GM21737 (cell line): ENCODE measurements around the gene SPIRE1.
"Not testable (repeated sequence)": the region's sequence is repeated elsewhere in the genome, so short reads cannot be mapped to it uniquely, and the experiment has no call there.

Experiments
- ATAC-seq: cut with Tn5 transposase; IDR thresholded peaks from one replicate; pipeline ENCODE4 v1.9.1; 2021; ENCODE audit warnings: mild to moderate bottlenecking, moderate library complexity; ENCODE audit not compliant: unreplicated experiment

Gene SPIRE1

GRCh38 chr18:12556946-12557806 is 100.7 kb downstream of the SPIRE1 start:
- no peak for ATAC-seq

- ATAC-seq = no peak
Measured at GRCh38 chr18:12554796-12555388, 103.0 kb downstream of the SPIRE1 start.

GRCh38 chr18:12552879-12553242 is 105.0 kb downstream of the SPIRE1 start:
- no peak for ATAC-seq

DNA sequence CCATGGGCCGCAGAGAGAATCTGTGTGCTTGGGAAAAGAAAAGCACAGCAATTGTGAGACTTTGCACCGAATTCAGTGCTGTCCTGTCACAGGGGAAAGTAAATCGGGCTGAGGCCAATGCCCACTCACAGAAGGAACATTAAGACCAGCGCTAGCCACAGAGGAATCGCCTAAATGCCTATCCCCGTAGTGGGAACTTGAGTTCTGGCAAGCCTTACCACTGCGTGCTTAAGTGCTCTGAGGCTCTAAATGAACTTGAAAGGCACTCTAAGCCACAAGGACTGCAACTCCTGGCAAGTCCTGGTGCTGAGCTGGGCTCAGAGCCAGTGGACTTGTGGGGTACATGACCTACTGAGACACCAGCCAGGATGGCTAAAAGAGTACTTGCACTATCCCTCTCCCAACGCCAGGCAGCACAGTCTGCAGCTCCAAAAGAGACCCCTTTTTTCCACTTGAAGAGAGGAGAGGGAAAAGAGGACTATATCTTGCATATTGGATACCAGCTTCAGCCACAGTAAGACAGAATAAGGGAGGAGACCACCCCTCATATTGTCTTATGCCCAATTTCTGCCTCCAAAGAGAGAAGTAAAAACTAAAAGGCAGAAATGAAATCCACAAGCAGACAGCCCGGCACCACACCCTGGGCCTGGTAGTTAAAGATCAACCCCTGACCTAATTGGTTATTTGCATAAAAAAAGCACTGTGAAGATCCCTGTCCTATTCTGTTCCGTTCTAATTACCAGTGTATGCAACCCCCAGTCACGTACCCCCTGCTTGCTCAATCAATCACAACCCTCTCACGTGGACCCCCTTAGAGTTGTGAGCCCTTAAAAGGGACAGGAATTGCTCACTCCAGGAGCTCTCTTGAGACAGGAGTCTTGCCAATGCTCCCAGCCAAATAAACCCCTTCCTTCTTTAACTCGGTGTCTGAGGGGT is 105.7 kb downstream of the SPIRE1 start:
- ATAC-seq = not testable (repeated sequence)

- ATAC-seq = not testable (repeated sequence)
Measured at GRCh38 chr18:12551466-12551865, 106.4 kb downstream of the SPIRE1 start.

DNA sequence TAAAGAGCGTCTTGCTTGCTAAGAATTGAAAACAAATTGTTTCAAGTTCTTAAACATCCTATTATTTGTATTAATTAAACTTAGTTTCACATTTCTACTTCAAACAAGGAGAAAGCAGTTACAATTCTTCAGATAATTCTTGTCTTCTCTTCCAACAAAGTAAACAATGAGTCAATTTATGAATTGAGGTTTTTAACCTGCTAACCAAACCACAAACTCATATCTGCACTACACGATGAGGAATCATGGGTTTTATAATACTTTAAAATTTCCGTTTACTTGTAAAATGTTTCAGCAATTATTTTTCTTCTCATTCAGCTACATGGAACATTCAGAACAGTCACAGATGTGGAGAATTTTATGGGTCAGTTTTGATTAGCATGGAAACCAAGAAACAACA is 114.2 kb downstream of the SPIRE1 start:
- ATAC-seq = no peak

DNA sequence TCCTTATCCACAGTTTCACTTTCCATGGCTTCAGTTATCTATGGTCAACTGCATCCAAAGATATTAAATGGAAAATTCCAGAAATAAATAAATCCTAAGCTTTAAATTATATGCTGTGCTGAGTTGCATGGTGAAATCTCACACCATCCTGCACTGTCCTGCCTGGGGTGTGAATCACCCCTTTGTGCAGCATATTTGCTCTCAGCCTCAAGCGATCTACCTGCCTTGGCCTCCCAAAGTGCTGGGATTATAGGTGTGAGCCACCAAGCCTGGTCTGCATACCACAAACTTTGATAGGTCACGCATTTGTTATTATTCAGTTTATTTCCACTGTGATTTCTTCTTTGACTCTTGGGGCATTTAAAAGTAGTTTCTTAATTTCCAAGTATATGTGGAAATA is 117.2 kb downstream of the SPIRE1 start:
- ATAC-seq = no peak

DNA sequence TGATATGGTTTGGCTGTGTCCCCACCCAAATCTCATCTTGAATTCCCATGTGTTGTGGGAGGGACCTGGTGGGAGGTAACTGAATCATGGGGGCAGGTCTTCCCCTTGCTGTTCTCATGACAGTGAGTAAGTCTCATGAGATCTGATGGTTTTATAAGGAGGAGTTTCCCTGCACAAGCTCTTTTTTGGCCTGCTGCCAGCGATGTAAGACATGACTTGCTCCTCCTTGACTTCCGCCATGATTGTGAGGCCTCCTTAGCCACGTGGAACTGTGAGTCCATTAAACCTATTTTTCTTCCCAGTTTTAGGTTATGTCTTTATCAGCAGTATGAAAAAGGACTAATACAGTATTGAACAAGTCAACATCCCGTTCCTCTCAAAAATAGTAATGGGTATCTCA is 118.7 kb downstream of the SPIRE1 start:
- not testable (repeated sequence) for ATAC-seq

DNA sequence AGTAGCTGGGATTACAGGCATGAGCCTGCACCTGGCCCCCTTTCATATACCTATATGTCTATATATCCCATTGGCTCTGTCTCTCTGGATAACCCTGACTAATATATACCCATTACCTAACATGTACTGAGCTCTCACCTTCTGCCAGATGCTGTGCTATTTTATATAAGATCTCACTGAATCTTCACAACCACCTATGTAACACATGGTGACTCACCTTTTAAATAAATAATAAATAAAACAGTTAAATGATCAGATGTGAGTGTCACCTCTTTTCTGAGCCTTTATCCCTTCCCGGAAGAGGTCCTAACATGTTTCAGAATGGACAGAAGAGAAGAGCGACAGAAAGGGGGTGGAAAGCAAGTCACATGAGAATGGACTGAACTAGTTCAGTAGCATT is 123.1 kb downstream of the SPIRE1 start:
- ATAC-seq = no peak

DNA sequence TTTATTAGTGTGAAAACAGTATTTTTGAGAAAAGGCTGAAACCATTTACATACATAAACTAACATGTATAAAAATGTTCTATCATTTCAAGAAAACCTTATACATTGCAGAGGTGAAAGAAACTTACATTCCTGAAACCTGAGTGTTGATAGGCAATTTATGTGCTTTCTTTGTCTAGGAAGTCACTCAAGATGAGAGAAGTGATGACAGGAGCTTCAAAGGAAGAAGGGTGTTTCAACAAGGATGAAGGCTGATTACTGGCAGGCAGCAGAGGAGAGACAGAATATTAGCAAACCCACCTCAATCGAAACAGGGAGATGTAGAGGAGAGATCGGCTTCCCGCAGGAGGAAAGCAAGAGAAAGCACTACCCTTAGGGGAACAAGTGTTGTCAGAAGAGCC is 125.2 kb downstream of the SPIRE1 start:
- ATAC-seq = no peak

DNA sequence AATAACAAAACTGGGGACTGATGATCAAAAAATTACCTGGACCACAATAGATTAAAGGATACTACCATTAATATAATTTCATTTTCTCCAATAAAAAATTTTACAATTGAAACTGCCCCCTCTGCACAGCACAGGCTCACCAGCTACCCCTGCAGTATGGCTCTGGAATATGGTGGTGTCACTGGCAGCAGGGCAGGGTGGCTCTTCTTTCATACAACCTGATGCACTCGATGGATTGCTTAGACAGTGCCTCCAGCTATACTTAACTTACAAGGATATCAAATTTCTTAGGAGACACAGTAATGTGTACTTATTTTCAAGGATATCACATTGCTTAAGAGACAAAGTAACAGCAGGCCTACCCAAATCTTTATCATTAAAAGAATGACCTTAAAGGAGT is 126.2 kb downstream of the SPIRE1 start:
- no peak for ATAC-seq

- no peak for ATAC-seq
Measured at GRCh38 chr18:12520442-12520992, 137.4 kb downstream of the SPIRE1 start.

DNA sequence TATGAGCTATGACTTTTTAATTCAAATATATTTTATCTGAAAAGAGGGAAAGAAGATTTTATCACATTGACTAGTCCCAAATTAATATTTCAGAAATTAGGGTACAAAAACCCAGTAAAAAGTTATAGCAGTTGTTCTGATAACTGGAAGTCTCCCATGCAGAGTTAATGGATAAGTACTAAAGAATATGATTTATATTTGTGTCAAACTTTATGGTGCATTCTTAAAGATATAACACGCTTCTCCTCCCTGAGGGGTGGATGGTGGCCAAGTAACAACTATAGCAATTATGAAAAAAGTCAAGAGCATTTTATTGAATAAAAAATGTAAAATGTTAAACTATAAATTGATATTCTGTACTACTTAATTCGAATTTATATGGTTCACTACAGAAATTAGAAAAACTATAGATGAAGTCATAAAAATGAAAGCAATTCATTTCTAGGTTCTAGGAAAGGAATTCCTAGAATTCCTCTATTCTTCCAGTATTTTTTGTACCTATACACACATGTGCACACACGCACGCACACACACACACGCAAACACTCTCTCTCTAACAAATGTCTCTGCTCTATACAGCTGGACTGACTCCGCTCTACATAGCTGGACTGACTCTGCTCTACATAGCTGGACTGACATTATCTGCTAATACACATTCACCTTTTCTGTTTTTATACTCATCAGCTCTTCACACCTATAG is 138.9 kb downstream of the SPIRE1 start:
- ATAC-seq = no peak

DNA sequence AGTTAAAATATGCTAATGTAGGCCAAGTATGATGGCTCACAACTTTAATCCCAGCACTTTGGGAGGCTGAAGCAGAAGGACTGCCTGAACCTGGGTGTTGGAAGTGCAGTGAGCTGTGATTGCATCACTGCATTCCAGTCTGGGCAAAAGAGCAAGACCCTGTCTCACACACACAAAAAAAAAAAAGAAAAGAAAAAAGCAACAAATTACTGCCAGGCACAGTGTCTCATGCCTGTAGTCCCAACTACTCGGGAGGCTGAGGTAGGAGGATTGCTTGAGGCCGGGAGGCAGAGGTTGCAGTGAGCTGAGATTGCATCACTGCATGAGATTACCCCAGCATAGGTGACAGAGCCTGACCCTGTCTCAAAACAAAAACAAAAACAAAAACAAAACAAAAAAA is 139.6 kb downstream of the SPIRE1 start:
- no peak for ATAC-seq

DNA sequence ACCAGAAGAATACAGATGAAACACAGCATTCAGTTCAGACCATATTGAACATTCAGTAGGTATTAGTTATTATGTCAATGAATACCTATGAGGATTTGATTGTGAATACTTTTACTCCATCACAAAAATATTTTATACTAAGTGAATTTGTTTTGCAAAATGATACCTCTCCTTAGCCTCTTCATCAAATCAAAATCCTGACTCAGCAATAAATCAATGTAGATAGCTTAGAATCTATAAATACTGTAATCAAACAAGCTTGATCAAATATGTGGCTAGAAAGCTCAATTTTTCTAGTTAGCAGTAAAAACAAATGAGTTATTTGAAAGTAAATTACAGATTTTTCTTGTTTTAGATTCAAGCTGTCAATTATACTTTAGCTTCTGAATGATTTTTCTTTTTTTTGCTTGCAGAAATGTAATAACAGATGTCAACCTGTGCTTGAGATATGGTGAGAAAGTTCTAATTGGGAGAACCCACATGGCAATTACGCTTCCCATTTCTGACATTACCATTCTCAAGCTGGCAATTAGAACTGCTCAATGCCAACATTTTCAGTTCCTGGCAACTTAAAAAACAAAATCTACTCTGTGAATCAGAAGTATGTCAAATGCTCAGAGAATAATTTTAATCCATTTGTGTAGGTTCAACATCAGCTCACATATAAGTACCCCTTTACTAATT is 140.6 kb downstream of the SPIRE1 start:
- no peak for ATAC-seq

- no peak for ATAC-seq
Measured at GRCh38 chr18:12516049-12516630, 141.8 kb downstream of the SPIRE1 start.

GRCh38 chr18:12515550-12515949 is 142.4 kb downstream of the SPIRE1 start:
- ATAC-seq = no peak

DNA sequence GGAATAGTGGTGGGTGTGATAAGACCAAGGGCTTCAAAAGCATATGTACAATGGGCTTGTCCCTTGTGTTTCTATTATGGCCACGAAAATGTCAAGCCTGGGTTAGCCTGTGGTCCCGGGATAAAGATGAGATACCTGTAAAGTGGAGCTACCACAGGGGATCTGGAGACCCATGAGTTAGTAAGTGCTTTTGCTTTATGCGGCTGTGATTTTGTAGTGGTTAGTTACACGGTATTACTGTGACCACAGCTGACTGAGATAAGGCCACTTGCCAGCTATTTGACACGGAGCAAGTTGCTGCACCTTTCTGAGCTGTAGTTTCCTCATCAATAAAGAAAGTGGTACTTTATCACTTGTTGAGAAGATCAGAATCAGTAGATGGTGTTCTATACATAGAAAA is 150.9 kb downstream of the SPIRE1 start:
- no peak for ATAC-seq

GRCh38 chr18:12500986-12501385 is 156.9 kb downstream of the SPIRE1 start:
- no peak for ATAC-seq

DNA sequence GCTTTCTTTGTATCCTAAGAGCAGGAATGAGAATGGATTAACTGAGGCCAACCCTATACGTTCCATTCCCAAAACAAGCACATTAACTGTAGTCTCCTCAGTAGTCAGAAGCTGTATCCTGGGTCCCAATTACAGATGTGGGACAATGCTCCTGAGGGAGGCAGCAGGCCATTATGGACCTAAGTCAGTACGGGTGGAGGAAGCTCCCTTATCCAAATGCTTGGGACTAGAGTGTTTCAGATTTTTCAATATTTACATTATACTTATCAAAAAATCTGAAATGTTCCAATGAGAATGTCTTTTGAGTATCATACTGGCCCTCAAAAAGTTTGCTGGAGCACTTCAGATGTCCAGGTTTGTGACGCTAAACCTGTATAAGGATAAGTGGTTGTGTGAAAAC is 160.1 kb downstream of the SPIRE1 start:
- ATAC-seq = no peak
